GM18517 (cell line): Measurements from ENCODE around the gene SRPK1.
"Not testable (repeated sequence)": the region's sequence is repeated elsewhere in the genome, so short reads cannot be mapped to it uniquely, and the experiment has no call there.

Source experiments
- ATAC-seq: cut with Tn5 transposase; IDR thresholded peaks from one replicate; pipeline ENCODE4 v1.9.1; 2021; ENCODE audit warnings: mild to moderate bottlenecking, moderate library complexity; ENCODE audit not compliant: unreplicated experiment

SRPK1 gene

DNA sequence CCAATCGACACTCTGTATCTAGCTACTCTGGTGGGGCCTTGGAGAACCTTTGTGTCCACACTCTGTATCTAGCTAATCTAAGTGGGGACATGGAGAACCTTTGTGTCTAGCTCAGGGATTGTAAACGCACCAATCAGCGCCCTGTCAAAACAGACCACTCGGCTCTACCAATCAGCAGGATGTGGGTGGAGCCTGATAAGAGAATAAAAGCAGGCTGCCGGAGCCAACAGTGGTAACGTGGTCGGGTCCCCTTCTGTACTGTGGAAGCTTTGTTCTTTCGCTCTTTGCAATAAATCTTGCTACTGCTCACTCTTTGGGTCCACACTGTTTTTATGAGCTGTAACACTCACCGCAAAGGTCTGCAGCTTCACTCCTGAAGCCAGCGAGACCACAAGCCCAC lies 11.0 kb upstream of the SRPK1 start:
- not testable (repeated sequence) for ATAC-seq

DNA sequence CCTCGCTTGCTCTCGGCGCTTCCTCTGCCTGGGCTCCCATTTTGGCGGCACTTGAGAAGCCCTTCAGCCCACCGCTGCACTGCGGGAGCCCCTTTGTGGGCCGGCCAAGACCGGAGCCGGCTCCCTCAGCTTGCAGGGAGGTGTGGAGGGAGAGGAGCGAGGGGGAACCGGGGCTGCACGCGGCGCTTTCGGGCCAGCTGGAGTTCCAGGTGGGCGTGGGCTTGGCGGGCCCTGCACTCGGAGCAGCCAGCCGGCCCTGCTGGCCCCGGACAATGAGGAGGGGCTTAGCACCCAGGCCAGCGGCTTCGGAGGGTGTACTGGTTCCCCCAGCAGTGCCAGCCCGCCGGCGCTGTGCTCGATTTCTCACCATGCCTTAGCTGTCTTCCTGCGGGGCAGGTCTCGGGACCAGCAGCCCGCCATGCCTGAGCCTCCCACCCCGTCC lies 10.2 kb upstream of the SRPK1 start:
- no peak for ATAC-seq

DNA sequence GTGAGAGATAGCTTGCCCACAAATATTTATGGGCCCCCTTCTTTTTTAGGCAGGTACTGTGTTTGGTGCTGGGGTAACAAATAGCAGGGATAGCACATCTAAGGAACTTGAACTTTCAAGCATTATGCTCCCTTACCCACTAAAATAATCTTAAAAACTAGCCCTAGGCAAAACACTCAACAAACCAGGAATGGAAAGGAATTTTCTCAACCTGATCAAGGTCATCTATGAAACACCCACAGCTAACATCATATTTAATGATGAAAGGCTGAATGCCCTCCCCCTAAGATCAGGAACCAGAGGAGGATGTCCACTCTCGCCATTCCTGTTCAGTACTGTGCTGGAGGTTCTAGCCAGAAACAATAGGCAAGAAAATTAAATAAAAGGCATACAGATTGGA lies 8.7 kb upstream of the SRPK1 start:
- ATAC-seq: no peak

- no peak for ATAC-seq
These were observed 5.8 kb upstream of the SRPK1 start for GRCh38 chr6:35926509-35927215.

- no peak for ATAC-seq
These were observed 5.1 kb upstream of the SRPK1 start for GRCh38 chr6:35925961-35926360.

DNA sequence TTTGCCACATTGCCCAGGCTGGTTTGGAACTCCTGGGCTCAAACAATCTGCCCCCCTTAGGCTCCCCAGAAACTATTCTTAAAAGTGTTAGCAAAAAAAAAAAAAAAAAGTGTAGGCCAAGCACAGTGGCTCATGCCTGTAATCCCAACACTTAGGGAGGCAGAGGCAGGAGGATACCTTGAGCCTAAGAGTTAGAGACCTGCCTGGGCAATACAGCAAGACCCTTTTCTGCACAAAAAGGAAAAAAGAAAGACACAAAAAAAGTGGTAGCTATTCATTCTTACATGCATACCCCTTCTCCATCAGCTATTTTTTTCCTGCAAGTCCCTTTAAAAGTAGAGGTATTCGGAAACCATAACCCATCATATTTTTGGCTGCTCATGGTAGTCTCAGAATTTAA lies 3.2 kb upstream of the SRPK1 start:
- no peak for ATAC-seq

DNA sequence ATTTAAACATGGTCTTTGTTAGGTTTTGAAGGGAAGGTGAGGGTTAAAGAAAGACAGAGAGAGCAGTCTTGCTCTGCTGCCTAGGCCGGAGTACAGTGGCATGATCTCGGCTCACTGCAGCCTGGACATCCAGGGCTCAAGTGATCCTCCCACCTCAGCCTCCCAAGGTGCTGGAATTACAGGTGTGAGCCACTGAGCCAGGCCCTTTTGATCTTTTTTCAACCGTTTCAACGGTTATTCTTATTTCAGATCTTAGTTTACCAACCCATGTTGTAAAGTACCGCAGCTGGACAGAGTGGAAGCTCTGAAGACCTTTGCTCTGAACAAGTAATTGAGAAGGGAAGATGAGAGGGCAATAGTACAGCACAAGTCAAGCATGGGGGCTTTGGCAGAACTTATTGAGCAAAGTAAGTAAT lies 1.2 kb upstream of the SRPK1 start:
- ATAC-seq: no peak

DNA sequence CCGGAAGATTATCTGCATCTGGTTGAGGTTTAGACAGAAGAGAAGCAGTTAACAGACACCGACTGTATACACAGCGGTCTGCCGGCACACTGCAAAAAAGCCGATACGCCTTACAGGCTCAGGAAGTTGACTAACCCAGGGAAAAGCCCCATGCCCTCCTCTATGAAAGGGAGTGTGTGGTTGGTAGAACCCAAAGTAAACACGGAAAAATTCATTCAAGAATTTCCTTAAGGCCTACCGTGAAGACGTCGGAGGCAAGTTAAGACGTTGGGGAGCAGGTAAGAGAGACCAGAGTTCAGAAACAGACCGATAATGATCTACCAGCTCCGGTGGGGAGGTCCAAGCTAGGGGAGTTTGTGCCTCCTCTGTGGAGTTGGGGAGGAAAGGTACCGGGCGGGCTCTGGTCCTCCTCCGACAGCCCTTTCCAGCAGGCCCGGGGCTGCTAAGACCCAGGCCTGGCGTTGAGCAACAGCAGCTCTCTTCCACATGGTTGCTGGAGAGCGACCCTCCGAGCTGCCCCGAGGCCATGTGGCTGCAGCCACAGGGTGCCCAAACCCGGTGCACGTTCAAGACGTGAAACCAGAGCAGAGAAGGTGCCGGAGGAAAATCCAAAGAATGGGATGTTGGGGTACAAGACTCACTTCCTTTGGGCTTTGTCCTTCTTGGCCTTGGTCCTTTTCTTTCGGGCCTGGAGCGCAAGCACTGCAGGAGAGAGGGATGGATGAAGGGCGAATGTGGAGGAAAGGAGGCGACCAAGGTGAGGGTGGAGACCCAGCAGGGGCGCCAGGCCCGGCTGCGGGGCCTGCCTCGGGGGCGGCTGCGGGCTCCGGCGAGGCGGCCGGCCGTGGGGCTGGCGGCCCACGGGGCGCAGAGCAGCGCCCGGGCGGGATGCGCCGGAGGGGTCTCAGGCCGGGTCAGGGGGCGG lies 809 bp downstream of the SRPK1 start:
- ATAC-seq: peak; percentile 35

- ATAC-seq: peak; percentile 7
These were observed 1.6 kb downstream of the SRPK1 start for GRCh38 chr6:35919085-35919826.

DNA sequence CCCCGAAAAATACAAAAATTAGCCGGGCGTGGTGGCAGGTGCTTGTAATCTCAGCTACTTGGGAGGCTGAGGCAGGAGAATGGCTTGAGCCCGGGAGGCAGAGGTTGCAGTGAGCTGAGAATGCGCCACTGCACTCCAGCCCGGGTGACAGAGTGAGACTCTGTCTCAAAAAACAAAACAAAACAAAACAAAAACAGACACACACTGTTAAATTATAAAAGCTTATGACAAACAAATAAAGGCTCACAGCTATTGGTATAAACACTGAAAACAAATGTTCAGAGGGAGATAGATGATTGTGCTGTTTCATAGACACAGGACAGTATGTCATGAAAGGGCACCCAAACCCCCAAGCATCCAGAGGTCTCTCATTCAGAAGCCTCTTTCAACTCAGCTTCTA lies 4.0 kb downstream of the SRPK1 start:
- not testable (repeated sequence) for ATAC-seq

DNA sequence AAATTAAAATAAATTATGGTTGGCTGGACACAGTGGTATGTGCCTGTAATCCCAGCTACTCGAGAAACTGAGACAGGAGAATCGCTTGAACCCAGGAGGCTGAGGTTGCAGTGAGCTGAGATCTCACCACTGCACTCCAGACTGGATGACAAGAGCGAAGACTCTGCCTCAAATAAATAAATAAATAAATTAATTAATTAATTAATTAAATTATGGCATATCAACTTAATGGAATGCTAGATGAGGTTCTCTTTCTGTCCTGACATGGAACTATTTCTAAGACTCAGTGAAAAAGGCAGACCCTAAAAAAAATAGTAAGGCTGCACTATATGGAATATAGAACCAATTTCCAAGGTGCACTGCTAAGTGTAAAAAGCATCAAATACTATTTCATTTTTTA lies 4.8 kb downstream of the SRPK1 start:
- no peak for ATAC-seq

DNA sequence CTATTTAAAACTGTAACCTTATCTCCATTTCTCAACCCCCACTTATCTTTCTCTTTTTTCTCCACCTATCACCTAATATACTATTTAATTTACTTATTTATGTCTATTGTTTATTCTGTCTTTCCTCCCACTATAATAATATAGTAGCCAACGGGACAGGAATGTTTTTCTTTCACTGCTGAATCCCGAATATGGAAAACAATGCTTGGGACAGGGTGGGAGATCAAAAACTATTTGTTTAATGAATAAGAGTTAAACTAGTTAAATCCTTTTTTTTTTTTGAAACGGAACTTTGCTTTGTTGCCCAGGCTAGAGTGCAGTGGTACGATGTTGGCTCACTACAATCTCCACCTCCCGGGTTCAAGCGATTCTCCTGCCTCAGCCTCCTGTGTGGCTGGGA lies 6.4 kb downstream of the SRPK1 start:
- no peak for ATAC-seq

DNA sequence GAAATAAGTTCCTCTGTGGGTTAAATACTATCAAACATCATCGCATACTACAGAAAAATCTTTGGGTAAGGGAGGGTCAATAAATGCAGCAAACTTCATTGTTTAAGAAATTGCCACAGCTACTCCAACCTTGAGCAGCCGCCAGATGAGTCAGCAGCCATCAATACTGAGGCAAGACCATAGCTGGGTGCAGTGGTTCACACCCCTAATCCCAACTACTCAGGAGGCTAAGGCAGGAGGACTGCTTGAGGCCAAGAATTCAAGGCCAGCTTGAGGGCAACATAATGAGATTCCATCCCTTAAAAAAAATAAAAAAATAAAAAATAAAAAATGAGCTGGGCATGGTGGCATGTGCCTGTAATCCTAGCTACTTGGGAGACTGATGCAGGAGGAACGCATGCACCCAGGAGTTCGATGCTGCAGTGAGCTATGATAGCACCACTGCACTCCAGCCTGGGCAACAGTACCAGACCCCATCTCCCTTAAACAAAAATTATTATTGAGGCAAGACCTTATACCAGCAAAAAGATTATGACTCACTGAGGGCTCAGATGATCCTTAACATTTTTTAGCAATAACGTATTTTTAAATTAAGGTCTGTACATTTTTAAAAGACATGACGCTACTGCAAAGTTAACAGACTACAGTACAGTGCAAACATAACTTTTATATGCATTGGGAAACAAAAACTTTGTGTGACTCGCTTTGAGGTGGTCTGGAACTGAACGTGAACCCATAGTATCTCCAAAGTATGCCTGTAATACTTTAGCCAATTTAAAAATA lies 8.8 kb downstream of the SRPK1 start:
- ATAC-seq: no peak

DNA sequence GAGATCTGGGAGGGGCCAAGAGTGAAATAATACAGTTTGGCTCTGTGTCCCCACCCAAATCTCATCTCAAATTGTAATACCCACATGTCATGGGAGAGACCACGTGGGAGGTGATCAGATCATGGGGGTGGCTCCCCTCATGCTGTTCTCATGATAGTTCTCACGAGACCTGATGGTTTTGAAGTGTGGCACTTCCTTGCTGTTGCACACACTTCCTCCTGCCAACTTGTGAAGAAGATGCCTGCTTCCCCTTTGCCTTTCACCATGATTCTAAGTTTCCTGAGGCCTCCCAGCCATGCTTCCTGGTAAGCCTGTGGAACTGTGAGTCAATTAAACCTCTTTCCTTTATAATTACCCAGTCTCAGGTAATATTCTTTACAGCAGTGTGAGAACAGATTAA lies 11.3 kb downstream of the SRPK1 start:
- not testable (repeated sequence) for ATAC-seq

GRCh38 chr6:35908753-35909401 lies 12.0 kb downstream of the SRPK1 start:
- ATAC-seq: not testable (repeated sequence)

GRCh38 chr6:35907750-35908149 lies 13.1 kb downstream of the SRPK1 start:
- no peak for ATAC-seq

DNA sequence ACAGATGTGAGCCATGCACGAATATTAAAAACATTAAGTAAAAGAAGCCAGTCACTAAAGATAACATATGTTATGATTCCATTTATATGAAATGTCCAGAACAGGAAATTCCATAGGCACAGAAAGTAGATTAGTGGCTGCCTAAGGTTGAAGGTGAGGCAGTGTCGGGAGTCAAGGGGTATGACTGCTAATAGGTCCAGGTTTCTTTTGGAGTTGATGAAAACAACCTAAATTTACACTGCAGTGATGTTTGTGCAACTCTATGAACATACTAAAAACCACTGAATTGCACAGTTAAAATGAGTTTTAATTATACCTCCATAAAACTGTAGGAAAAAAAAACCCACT lies 14.4 kb downstream of the SRPK1 start:
- ATAC-seq: no peak

DNA sequence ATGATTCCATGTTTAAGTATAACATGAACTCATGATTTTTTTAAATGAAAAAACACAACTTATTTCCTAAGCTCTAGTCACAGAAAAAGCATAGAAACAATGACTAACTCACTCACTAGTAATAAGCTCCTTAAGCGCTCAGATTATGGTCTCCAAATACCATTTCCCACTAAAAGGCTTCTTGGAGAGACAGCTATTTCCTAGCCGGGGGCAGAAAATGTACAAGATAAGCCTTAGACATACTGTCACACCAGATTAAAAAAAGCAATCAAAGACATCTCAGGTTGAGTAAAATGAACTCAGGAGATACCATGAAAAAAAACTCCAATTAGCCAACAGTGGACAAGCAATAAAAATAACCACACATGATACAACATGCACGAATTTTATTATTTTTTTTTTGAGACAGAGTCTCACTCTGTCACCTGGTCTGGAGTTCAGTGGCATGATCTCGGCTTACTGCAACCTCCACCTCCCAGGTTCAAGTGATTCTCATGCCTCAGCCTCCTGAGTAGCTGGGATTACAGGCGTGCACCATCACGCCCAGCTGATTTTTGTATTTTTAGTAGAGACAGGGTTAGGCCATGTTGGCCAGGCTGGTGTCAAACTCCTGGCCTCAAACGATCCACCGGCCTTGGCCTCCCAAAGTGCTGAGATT lies 14.9 kb downstream of the SRPK1 start:
- no peak for ATAC-seq

DNA sequence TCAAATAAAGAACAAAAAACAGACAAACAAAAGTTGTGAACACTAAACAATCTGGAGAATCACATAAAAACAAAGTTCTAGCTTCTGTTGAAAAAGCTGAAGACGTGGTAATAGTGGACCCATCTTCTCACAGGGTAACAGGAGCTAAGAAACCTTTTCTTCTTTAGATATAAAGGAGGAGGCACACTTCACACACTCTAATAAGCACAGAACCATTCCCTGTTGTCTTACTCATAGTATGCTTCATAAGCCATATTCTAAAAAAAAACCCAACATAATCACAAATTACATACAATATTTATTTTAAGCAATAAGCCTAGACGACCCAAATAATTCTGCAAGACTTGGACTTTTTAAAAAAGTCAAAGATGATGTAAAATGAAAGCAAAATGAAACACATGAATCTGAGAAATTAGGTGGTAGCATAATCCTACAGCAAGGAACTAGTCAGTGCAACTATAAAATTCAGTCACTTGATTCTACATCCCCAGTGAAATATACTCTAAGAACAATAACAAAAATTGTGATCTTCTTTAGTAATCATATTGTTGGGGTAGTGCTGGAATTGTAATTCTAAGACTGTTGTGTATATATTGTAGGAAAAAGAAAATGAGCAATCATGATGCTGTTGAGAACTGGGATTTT lies 15.6 kb downstream of the SRPK1 start:
- no peak for ATAC-seq
